HG03575 (cell line): ENCODE results near the gene HS6ST1.

Source experiments
- ATAC-seq: cut with Tn5 transposase; IDR thresholded peaks from one replicate; pipeline ENCODE4 v1.9.1; 2021; ENCODE audit not compliant: unreplicated experiment, insufficient number of reproducible peaks, low FRiP score; ENCODE audit errors: extremely low read depth

HS6ST1 gene

GRCh38 chr2:128233790-128234395 is 84.8 kb downstream of the HS6ST1 start:
- no peak for ATAC-seq

- no peak for ATAC-seq
Measured at GRCh38 chr2:128232965-128233789, 85.5 kb downstream of the HS6ST1 start.

GRCh38 chr2:128228894-128229293 is 89.8 kb downstream of the HS6ST1 start:
- ATAC-seq = no peak

GRCh38 chr2:128227862-128228261 is 90.8 kb downstream of the HS6ST1 start:
- ATAC-seq = no peak

- no peak for ATAC-seq
Measured at GRCh38 chr2:128219891-128220290, 98.8 kb downstream of the HS6ST1 start.

GRCh38 chr2:128217671-128218070 is 101.0 kb downstream of the HS6ST1 start:
- no peak for ATAC-seq

- no peak for ATAC-seq
Measured at GRCh38 chr2:128215897-128216642, 102.6 kb downstream of the HS6ST1 start.
